ENCODE results near the gene SLC1A1.

Gene SLC1A1

GRCh38 chr9:4547016-4547415 lies 56.7 kb downstream of the SLC1A1 start:
- DNase-seq, result no peak

- no peak for DNase-seq
Measured at GRCh38 chr9:4548811-4549725, 58.8 kb downstream of the SLC1A1 start.

- no peak for DNase-seq
Measured at GRCh38 chr9:4549751-4550295, 59.6 kb downstream of the SLC1A1 start.

- no peak for DNase-seq
Measured at GRCh38 chr9:4550777-4551484, 60.7 kb downstream of the SLC1A1 start.

- no peak for DNase-seq
Measured at GRCh38 chr9:4553951-4554381, 63.7 kb downstream of the SLC1A1 start.

- no peak for DNase-seq
Measured at GRCh38 chr9:4555236-4555635, 65.0 kb downstream of the SLC1A1 start.

- DNase-seq, result no peak
Measured at GRCh38 chr9:4558371-4558998, 68.2 kb downstream of the SLC1A1 start.

- no peak for DNase-seq
Measured at GRCh38 chr9:4559261-4560182, 69.3 kb downstream of the SLC1A1 start.

GRCh38 chr9:4563105-4563504 lies 72.8 kb downstream of the SLC1A1 start:
- DNase-seq, result no peak

GRCh38 chr9:4566806-4567205 lies 76.5 kb downstream of the SLC1A1 start:
- DNase-seq, result no peak

- DNase-seq, result no peak
Measured at GRCh38 chr9:4567601-4568000, 77.3 kb downstream of the SLC1A1 start.

GRCh38 chr9:4569101-4569500 lies 78.8 kb downstream of the SLC1A1 start:
- DNase-seq, result no peak

GRCh38 chr9:4572184-4572826 lies 82.0 kb downstream of the SLC1A1 start:
- no peak for DNase-seq

GRCh38 chr9:4573176-4573575 lies 82.9 kb downstream of the SLC1A1 start:
- no peak for DNase-seq

- no peak for DNase-seq
Measured at GRCh38 chr9:4573634-4574389, 83.5 kb downstream of the SLC1A1 start.

GRCh38 chr9:4574657-4575243 lies 84.5 kb downstream of the SLC1A1 start:
- no peak for DNase-seq

GRCh38 chr9:4575997-4576396 lies 85.7 kb downstream of the SLC1A1 start:
- no peak for DNase-seq

- no peak for DNase-seq
Measured at GRCh38 chr9:4576448-4576847, 86.2 kb downstream of the SLC1A1 start.

GRCh38 chr9:4579001-4579400 lies 88.7 kb downstream of the SLC1A1 start:
- no peak for DNase-seq

- no peak for DNase-seq
Measured at GRCh38 chr9:4581035-4581760, 90.9 kb downstream of the SLC1A1 start.

Measured in SHP77 (cell line).